Type B pancreatic cell (in vitro differentiated cells): ENCODE results near the gene SESTD1. TPM values are rescaled to one million over a fixed set of nuclear protein-coding genes. Genes with fewer than 3 reads are reported as not detected.

Source experiments
- DNase-seq: peaks from one replicate; pipeline ENCODE4 v3.0.0; 2021; ENCODE audit warnings: mixed read lengths; ENCODE audit not compliant: unreplicated experiment; ENCODE audit errors: extremely low spot score
- H3K27ac Mint-ChIP-seq: 2 replicates; pipeline ENCODE4 v1.8.0; 2021; ENCODE audit warnings: mild to moderate bottlenecking, mixed read lengths
- H3K27me3 Mint-ChIP-seq: 2 replicates; pipeline ENCODE4 v1.8.0; 2021; ENCODE audit warnings: mixed read lengths
- H3K36me3 Mint-ChIP-seq: 2 replicates; pipeline ENCODE4 v1.8.0; 2021; ENCODE audit warnings: mixed read lengths
- H3K4me1 Mint-ChIP-seq: one replicate; pipeline ENCODE4 v1.8.0; 2021; ENCODE audit warnings: mixed read lengths; ENCODE audit not compliant: unreplicated experiment
- H3K4me3 Mint-ChIP-seq: 2 replicates; pipeline ENCODE4 v1.8.0; 2021; ENCODE audit warnings: mild to moderate bottlenecking, mixed read lengths
- H3K9me3 Mint-ChIP-seq: 2 replicates; pipeline ENCODE4 v1.8.0; 2021; ENCODE audit warnings: mixed read lengths
- total RNA-seq: library from RNA; stranded (reverse); gene quantifications from 2 replicates; pipeline ENCODE4 v1.2.1, GENCODE V29; 2021; ENCODE audit warnings: low replicate concordance
- TF ChIP-seq, protein P1 (sequence below): fragments of 200-600 bp; sonication (generic); conservative IDR thresholded peaks from 2 replicates; pipeline ENCODE4 v1.5.0; 2021; ENCODE audit warnings: antibody characterized with exemption, mild to moderate bottlenecking

The SESTD1 gene
- total RNA-seq, 1 donor from 2014 or later: 75.9 TPM

DNA sequence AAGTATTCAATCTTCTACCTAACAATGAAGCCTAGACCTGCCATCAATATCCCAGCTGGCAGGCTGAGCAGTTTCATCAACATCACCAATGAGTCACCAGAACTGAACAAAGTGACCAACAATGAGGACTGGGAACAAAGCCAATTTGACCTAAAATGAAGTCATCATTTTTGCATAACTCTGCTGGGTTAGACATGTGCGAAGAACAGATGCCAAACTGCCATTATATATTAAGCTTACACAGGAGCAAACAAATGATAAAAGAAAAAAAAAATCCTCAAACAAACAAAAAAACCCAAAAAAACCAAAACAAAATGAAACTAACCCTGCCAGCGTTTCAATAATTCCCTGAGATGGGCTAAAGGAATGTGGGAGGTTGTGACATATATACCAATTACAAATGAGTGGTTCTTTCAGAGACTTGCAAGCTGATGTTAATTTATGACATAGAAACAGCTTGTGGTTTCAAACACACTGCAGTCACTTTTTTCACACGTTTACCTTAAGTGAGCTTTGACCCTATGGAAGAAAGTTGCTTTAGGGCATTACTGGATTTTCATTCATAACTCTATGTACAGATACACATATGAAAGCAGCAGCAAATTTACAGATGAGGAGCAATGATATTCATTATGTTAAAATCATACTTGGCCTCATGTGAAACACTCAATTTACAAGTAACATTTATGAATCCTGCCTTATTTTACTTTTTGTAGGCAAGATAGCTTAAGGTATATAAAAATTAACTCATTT is 157.8 kb downstream of the SESTD1 start:
- H3K4me1 Mint-ChIP-seq: peaks cover 17% of the 10 kb centered on the region
- no peak overlapping the region for H3K4me3 Mint-ChIP-seq
- DNase-seq: no peak
- H3K27ac Mint-ChIP-seq: peak overlapping the region; percentile 32
- peaks cover 4% of the 10 kb centered on the region for H3K9me3 Mint-ChIP-seq
- no peaks in the 10 kb centered on the region for H3K27me3 Mint-ChIP-seq
- peaks cover 29% of the 10 kb centered on the region for H3K36me3 Mint-ChIP-seq
- TF ChIP-seq, protein P1, sequence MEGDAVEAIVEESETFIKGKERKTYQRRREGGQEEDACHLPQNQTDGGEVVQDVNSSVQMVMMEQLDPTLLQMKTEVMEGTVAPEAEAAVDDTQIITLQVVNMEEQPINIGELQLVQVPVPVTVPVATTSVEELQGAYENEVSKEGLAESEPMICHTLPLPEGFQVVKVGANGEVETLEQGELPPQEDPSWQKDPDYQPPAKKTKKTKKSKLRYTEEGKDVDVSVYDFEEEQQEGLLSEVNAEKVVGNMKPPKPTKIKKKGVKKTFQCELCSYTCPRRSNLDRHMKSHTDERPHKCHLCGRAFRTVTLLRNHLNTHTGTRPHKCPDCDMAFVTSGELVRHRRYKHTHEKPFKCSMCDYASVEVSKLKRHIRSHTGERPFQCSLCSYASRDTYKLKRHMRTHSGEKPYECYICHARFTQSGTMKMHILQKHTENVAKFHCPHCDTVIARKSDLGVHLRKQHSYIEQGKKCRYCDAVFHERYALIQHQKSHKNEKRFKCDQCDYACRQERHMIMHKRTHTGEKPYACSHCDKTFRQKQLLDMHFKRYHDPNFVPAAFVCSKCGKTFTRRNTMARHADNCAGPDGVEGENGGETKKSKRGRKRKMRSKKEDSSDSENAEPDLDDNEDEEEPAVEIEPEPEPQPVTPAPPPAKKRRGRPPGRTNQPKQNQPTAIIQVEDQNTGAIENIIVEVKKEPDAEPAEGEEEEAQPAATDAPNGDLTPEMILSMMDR: no peak

DNA sequence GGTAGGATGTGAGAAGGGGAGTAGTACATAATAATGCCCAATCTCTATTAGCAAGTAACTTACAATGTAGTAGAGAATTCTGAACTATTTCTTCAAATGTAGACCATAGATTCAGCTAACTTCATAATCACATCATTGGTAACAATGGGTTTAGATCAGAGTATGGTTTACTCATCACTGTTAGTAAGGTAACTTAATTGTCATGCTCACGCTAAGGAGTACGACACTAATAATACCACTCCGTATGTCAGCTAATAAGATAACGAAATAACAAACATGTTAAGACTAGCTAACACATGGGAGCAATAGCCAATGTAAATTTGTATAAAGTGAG is 158.3 kb downstream of the SESTD1 start:
- peaks cover 17% of the 10 kb centered on the region for H3K4me1 Mint-ChIP-seq

DNA sequence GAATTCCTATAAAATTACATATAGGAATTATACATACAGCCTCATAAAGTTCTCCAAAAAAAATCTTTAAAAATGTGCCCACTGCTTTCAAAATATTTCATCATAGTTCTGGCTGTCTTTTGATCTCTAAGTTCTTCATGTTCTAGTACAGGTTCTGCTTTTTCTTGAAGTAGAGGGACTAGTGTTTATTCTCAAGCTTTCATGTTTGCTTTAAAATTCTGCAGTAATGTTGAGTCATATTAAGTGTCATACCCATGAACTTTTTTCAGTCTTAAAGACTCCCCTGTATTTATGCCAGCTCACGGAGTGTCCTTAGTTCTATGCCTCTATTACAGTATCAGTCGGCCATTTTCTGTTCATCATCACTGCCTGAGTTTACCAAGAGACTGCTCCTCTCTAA is 159.9 kb downstream of the SESTD1 start:
- Mint-ChIP-seq H3K27me3 (no peaks in the 10 kb centered on the region), H3K36me3 (peaks cover 23% of the 10 kb centered on the region), H3K27ac (no peak overlapping the region), H3K4me1 (peaks cover 17% of the 10 kb centered on the region), H3K9me3 (peaks cover 4% of the 10 kb centered on the region), H3K4me3 (no peak overlapping the region)
- DNase-seq: no peak
- TF ChIP-seq, protein P1: no peak

More for the DNA sequence above, 158.3 kb downstream of the SESTD1 start:
- Mint-ChIP-seq H3K27me3 (no peaks in the 10 kb centered on the region), H3K9me3 (peaks cover 4% of the 10 kb centered on the region), H3K27ac (peak overlapping the region; percentile 32), H3K4me3 (no peak overlapping the region), H3K36me3 (peaks cover 28% of the 10 kb centered on the region)
- DNase-seq: no peak
- TF ChIP-seq, protein P1: no peak

DNA sequence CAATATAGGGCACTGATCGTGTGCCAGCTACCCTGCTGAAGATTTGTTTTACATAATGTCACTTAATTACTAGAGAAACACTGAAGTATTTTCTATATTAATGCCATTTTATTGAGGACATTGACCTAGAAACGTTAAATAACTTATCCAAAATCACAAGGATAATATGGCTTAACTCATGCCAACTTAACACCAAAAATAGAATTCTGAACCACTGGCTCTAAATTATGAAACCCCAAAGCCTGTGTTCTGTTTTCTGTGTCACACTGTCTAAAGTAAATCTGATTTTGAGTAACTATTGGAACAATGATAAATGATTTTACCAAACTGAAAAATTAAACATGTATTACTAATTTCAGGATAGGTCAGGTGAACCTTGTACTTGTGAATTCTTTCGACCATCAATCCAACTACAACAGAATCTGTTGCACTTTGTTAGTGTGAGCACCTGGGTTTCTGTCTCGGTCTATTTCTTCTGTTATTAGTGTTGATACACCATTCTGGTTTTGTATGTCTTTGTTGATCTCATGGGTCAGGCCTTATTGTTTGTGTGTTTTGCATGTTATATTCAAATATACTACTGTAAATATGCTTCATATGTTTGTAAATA is 166.4 kb downstream of the SESTD1 start:
- TF ChIP-seq, protein P1: no peak
- Mint-ChIP-seq H3K4me3 (no peak overlapping the region), H3K4me1 (no peaks in the 10 kb centered on the region), H3K27me3 (no peaks in the 10 kb centered on the region), H3K36me3 (no peaks in the 10 kb centered on the region), H3K9me3 (no peaks in the 10 kb centered on the region), H3K27ac (no peak overlapping the region)
- DNase-seq: no peak

DNA sequence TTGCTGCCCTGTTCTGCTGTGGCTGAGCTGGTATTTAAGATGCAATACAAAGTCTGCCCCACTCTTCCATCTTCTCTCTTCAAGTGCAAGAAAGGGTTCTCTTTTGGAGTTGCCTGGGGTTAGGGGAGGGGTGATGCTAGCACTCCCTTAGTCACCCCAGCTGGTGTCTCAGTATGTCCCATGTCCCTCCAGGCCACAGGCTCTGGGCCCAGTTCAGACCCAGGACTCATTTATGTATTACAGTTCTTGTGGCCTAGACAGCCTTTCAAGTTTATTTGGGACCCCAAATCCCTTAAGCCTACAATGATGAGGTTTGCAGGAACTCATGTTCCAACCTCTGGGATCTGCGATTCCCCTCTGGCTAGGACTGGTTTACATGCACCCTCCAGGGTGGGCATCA is 167.5 kb downstream of the SESTD1 start:
- Mint-ChIP-seq H3K27me3 (no peaks in the 10 kb centered on the region), H3K9me3 (no peaks in the 10 kb centered on the region), H3K27ac (no peak overlapping the region), H3K4me3 (no peak overlapping the region), H3K36me3 (no peaks in the 10 kb centered on the region), H3K4me1 (no peaks in the 10 kb centered on the region)
- TF ChIP-seq, protein P1: no peak
- DNase-seq: no peak
